ENCODE data around the gene CTNND2.

The CTNND2 gene

GRCh38 chr5:10949856-10950630 is 954.2 kb downstream of the CTNND2 start:
- no peak for DNase-seq (ENCODE audit: low read depth, low spot score)
- in situ Hi-C loops (cut with HindIII; ENCODE audit: low sequenced_read_pairs): no loop called here
- H3K4me3 ChIP-seq (ENCODE audit: low read depth, low read length): no peak overlapping the region
- TF ChIP-seq, protein P1, sequence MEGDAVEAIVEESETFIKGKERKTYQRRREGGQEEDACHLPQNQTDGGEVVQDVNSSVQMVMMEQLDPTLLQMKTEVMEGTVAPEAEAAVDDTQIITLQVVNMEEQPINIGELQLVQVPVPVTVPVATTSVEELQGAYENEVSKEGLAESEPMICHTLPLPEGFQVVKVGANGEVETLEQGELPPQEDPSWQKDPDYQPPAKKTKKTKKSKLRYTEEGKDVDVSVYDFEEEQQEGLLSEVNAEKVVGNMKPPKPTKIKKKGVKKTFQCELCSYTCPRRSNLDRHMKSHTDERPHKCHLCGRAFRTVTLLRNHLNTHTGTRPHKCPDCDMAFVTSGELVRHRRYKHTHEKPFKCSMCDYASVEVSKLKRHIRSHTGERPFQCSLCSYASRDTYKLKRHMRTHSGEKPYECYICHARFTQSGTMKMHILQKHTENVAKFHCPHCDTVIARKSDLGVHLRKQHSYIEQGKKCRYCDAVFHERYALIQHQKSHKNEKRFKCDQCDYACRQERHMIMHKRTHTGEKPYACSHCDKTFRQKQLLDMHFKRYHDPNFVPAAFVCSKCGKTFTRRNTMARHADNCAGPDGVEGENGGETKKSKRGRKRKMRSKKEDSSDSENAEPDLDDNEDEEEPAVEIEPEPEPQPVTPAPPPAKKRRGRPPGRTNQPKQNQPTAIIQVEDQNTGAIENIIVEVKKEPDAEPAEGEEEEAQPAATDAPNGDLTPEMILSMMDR (IDR thresholded peaks at IDR 0.05; ENCODE audit: low read depth, low read length): no peak

DNA sequence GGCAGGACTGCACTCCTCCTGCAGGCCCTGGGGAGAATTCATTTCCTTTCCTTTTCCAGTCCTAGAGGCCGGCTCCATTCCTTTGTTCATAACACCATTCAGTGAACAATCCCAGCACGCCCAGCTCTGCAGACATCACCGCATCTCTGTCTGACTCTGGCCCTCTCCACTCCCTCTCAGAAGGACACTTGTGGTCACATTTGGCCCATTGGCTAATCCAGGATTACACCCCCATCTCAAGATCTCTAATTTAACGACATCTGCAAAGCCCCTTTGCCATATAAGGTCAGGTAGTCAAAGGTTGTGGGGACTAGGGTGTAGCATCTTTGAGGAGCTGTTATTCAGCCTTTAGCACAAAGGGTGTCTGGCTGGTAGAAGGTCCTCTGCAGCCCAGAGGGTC is 958.2 kb downstream of the CTNND2 start:
- in situ Hi-C loops (cut with HindIII; ENCODE audit: low sequenced_read_pairs): no loop called here
- no peak for DNase-seq (ENCODE audit: low read depth, low spot score)
- no peak overlapping the region for H3K4me3 ChIP-seq (ENCODE audit: low read depth, low read length)
- TF ChIP-seq, protein P1 (IDR thresholded peaks at IDR 0.05; ENCODE audit: low read depth, low read length): no peak

DNA sequence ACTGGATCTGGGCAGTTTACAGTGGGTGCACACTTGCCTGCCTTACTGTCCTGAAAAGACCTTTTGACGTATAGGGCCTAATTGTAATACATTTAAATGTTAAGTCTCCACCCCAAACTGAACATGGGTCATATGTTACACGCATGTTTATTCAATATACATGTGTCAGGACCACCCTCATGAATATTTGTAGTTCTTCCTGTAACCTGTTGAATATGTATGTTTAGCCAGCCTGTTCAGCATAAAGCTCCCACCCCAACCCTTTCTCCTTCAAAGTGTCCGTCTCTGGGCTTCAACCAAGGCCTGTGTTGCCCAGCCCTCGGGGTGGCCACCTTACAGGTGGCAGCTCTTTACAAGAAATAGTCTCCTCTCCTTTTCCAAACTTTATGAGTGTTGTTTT is 962.3 kb downstream of the CTNND2 start:
- no peak for DNase-seq (ENCODE audit: low read depth, low spot score)
- no peak overlapping the region for H3K4me3 ChIP-seq (ENCODE audit: low read depth, low read length)
- TF ChIP-seq, protein P1 (IDR thresholded peaks at IDR 0.05; ENCODE audit: low read depth, low read length): no peak
- in situ Hi-C loops (cut with HindIII; ENCODE audit: low sequenced_read_pairs): no loop called here

DNA sequence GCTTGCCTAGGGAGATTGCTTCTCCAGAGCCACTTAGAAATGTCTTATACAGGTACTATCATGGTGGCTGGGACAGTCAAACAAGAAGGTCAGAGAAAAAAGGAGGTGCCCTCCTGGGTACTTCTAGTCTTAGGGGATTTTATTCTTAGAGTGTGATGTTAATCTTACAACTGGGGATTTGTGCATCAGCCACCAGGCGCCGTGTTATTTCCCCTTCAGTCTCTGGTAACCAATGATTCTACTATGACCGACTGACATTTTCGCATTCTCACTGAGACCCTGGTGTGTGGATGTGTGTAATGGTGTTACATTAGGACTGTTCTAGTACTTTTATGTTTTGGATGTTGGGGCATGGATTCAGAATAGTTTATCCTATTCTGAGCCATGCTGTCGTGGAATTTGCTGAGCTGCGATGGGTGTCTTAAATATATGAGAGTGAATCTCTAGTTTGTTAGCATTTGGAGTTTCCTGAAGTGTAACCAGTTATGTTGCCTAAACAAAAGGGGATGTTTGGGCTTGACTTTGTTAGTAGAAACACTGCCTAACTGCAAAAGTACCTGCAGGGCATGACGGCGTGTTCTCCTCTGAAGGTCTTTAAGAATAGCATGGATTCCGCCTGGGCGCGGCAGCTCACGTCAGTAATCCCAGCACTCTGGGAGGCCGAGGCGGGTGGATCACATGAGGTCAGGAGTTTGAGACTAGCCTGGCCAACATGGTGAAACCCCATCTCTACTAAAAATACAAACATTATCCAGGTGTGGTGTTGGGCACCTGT is 968.0 kb downstream of the CTNND2 start:
- H3K4me3 ChIP-seq (ENCODE audit: low read depth, low read length): no peak overlapping the region
- DNase-seq (ENCODE audit: low read depth, low spot score): no peak
- in situ Hi-C loops (cut with HindIII; ENCODE audit: low sequenced_read_pairs): no loop called here
- TF ChIP-seq, protein P1 (IDR thresholded peaks at IDR 0.05; ENCODE audit: low read depth, low read length): no peak

- TF ChIP-seq, protein P1 (IDR thresholded peaks at IDR 0.05; ENCODE audit: low read depth, low read length): no peak
- H3K4me3 ChIP-seq (ENCODE audit: low read depth, low read length): no peak overlapping the region
- no peak for DNase-seq (ENCODE audit: low read depth, low spot score)
- in situ Hi-C loops (cut with HindIII; ENCODE audit: low sequenced_read_pairs): no loop called here
Observed at GRCh38 chr5:10935536-10935935, 968.7 kb downstream of the CTNND2 start.

- in situ Hi-C loops (cut with HindIII; ENCODE audit: low sequenced_read_pairs): no loop called here
- H3K4me3 ChIP-seq (ENCODE audit: low read depth, low read length): no peak overlapping the region
- TF ChIP-seq, protein P1 (IDR thresholded peaks at IDR 0.05; ENCODE audit: low read depth, low read length): no peak
- no peak for DNase-seq (ENCODE audit: low read depth, low spot score)
Observed at GRCh38 chr5:10934783-10935355, 969.4 kb downstream of the CTNND2 start.
